K562 (cell line): ENCODE measurements around the gene ATL2. TPM values are rescaled to one million over a fixed set of nuclear protein-coding genes. Genes with fewer than 3 reads are reported as not detected.
A peak's percentile ranks its signal among the peaks of the same experiment; 100 is the strongest.

Experiments
- ARNT ChIP-seq, 2 experiments: fragments of 450-650 bp; IDR thresholded peaks; 2 replicates each; pipeline ENCODE4 v1.6.1; 2016; ENCODE audit warnings: mild to moderate bottlenecking in 1 of 2
- BRD4 ChIP-seq: fragments of 200-600 bp; sonication (generic); IDR thresholded peaks from 2 replicates; pipeline ENCODE4 v1.6.1; 2017; ENCODE audit warnings: inconsistent platforms
- CHD1 ChIP-seq: fragments of 200-600 bp; sonication (generic); IDR thresholded peaks from one replicate; pipeline ENCODE4 v1.6.1; 2012; ENCODE audit warnings: mild to moderate bottlenecking, moderate library complexity, low read length, inconsistent platforms
- DNMT1 ChIP-seq: fragments of 450-650 bp; IDR thresholded peaks from 2 replicates; pipeline ENCODE4 v1.6.1; 2016; ENCODE audit warnings: antibody characterized with exemption, mild to moderate bottlenecking
- ETS2 ChIP-seq: IDR thresholded peaks from 2 replicates; pipeline ENCODE4 v1.6.1; 2016; ENCODE audit warnings: borderline replicate concordance, missing genetic modification characterization, mild to moderate bottlenecking, moderate library complexity, missing compliant biosample characterization; ENCODE audit not compliant: poor library complexity, severe bottlenecking
- ETV1 ChIP-seq: fragments of 450-650 bp; conservative IDR thresholded peaks from 2 replicates; pipeline ENCODE4 v1.6.1; 2016; ENCODE audit warnings: missing genetic modification characterization, control low read depth, low read depth, missing compliant biosample characterization
- MCM3 ChIP-seq: fragments of 450-650 bp; IDR thresholded peaks from 2 replicates; pipeline ENCODE4 v1.6.1; 2016
- MCM7 ChIP-seq, 2 experiments: fragments of 450-650 bp; IDR thresholded peaks; 2 replicates each; pipeline ENCODE4 v1.6.1; 2016 to 2018
- NFE2L1 ChIP-seq: fragments of 450-650 bp; IDR thresholded peaks from 2 replicates; pipeline ENCODE4 v1.6.1; 2016; ENCODE audit warnings: missing genetic modification characterization, low read depth, mild to moderate bottlenecking, missing compliant biosample characterization, moderate library complexity, borderline replicate concordance
- NR3C1 ChIP-seq: sonication (generic); formaldehyde crosslinking; IDR thresholded peaks from 2 replicates; pipeline ENCODE4 v1.8.1; 2022; ENCODE audit warnings: missing genetic modification reagents
- NR4A1 ChIP-seq, 2 experiments: fragments of 250-450 bp in 1 of 2; fragments of 450-650 bp in 1 of 2; sonication (Bioruptor Pico) in 1 of 2; IDR thresholded peaks; 2 replicates each; pipeline versions ENCODE4 v1.4.0 to v1.6.1; 2016 to 2020; ENCODE audit warnings: mild to moderate bottlenecking in 2 of 2, missing compliant biosample characterization in 1 of 2, missing genetic modification characterization in 1 of 2, moderate library complexity in 1 of 2
- PHB ChIP-seq: fragments of 250-450 bp; sonication (Bioruptor Pico); IDR thresholded peaks from 2 replicates; pipeline ENCODE4 v1.5.0; 2021
- PHF21A ChIP-seq: fragments of 450-650 bp; IDR thresholded peaks from 2 replicates; pipeline ENCODE4 v1.6.1; 2017; ENCODE audit warnings: low read depth, borderline replicate concordance
- POLR2A ChIP-seq: fragments of 450-650 bp; conservative IDR thresholded peaks from 2 replicates; pipeline ENCODE4 v1.6.1; 2016
- PRMT5 ChIP-seq: sonication (generic); formaldehyde crosslinking; IDR thresholded peaks from 2 replicates; pipeline ENCODE4 v1.5.0; 2020; ENCODE audit warnings: missing genetic modification reagents
- SAFB2 ChIP-seq: fragments of 200-400 bp; formaldehyde crosslinking; IDR thresholded peaks from 2 replicates; pipeline ENCODE4 v1.6.1; 2018; ENCODE audit warnings: borderline replicate concordance, low read length, low read depth, moderate library complexity; ENCODE audit not compliant: severe bottlenecking
- SIN3A ChIP-seq, 2 experiments: fragments of 150-350 bp in 1 of 2; IDR thresholded peaks; 2 replicates each; pipeline ENCODE4 v1.6.1; 2011 to 2016; ENCODE audit warnings: borderline replicate concordance in 2 of 2, low read depth in 2 of 2, low read length in 2 of 2, mild to moderate bottlenecking in 2 of 2, moderate library complexity in 2 of 2; ENCODE audit not compliant: control insufficient read depth in 1 of 2
- SMARCE1 ChIP-seq: fragments of 450-650 bp; IDR thresholded peaks from 2 replicates; pipeline ENCODE4 v1.7.1; 2016; ENCODE audit warnings: mild to moderate bottlenecking
- SNRNP70 ChIP-seq: fragments of 200-400 bp; formaldehyde crosslinking; optimal IDR thresholded peaks from 2 replicates; pipeline ENCODE3; 2017; ENCODE audit warnings: low read depth, low read length
- SREBF2 ChIP-seq: sonication (generic); formaldehyde crosslinking; IDR thresholded peaks from 2 replicates; pipeline ENCODE4 v1.4.0; 2020; ENCODE audit warnings: mild to moderate bottlenecking, missing genetic modification reagents
- U2AF2 ChIP-seq: fragments of 200-400 bp; formaldehyde crosslinking; optimal IDR thresholded peaks from 2 replicates; pipeline ENCODE3; 2017; ENCODE audit warnings: low read depth, mild to moderate bottlenecking, low read length
- XRCC4 ChIP-seq: IDR thresholded peaks from one replicate; pipeline ENCODE4 v1.6.1; 2011; ENCODE audit not compliant: insufficient read depth, insufficient read length; ENCODE audit errors: extremely low read depth
- ZNF384 ChIP-seq: IDR thresholded peaks from 2 replicates; pipeline ENCODE4 v1.6.1; 2012; ENCODE audit warnings: low read depth, low read length, improper control_type of control experiment
- ZNF408 ChIP-seq: fragments of 250-450 bp; sonication (Bioruptor Pico); IDR thresholded peaks from 2 replicates; pipeline ENCODE4 v1.4.0; 2020; ENCODE audit warnings: low read depth, mild to moderate bottlenecking, moderate library complexity
- polyA plus RNA-seq, 8 experiments: library from polyadenylated mRNA; depleted of rRNA in 4 of 8; stranded (reverse) in 5 of 8; unstranded in 3 of 8; fragments of >200 nt; fragmentation: Nextera tagmentation in 2 of 8; fragmentation: Illumina TruSeq in 1 of 8; extraction: Ambion mirVana in 2 of 8; extraction: Trizol in 1 of 8; gene quantifications; 2 replicates each; pipeline versions ENCODE4 v1.2.1 to v1.2.3, GENCODE V29; 2011 to 2014; ENCODE audit warnings: inconsistent platforms in 1 of 8, missing spikeins in 1 of 8
- total RNA-seq, 7 experiments: library from RNA; depleted of rRNA in 6 of 7; stranded (reverse); fragments of >200 nt in 6 of 7; fragmentation: Illumina TruSeq in 2 of 7; extraction: Trizol in 2 of 7; gene quantifications; 2 replicates each; pipeline versions ENCODE4 v1.2.1 to v1.2.3, GENCODE V29; 2011 to 2021; ENCODE audit warnings: low replicate concordance in 1 of 7
- TF ChIP-seq, protein P1 (sequence below), 2 experiments: fragments of 450-650 bp; IDR thresholded peaks; 2 replicates each; pipeline ENCODE4 v1.6.1; 2018; ENCODE audit warnings: mild to moderate bottlenecking in 2 of 2, low read depth in 1 of 2; ENCODE audit not compliant: partially characterized antibody in 2 of 2
- TF ChIP-seq, protein P2 (sequence below): sonication (generic); formaldehyde crosslinking; IDR thresholded peaks from 2 replicates; pipeline ENCODE4 v1.8.0; 2023; ENCODE audit warnings: mild to moderate bottlenecking, missing genetic modification reagents

The ATL2 gene
- total and polyA plus RNA-seq, 9 of the 15 experiments (the other 6 are each of a cell fraction or from before 2014, with no cell fraction given) = 12.0 to 80.8 (median 70.2) TPM

DNA sequence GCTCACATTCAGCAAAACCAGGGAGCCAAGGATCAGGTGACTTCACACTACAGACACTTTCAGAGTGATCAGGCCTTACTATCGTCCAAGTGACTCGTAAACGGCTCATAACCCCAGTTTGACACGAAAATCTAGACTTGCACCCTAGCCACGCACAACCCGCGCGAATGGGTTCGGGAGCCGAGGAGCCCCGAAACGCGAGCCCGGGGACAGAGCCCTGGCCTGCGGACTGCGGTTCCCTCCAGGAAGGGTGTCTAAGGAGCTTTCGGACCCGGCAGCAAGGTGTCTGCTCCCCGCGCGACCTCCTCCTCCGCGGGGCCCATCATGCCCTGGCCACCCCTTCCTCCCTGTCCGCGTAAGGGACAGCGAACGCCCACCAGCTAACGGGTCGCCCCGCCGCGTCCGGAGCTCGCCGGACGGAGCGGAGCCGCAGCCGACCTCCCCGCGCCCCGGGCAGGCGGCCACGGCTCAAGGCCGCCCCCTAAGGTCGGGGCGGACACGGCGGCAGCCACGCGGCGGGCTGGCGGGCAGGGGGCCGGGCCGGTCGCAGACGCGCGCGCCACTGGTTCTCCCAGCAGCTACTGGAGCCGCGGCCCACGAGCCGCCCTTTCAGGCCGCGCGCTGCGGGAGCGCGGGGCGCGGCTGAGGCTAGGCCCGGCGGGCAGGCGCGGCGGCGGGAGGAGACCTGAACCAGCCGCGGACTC is 575 bp downstream of the ATL2 start (continued):
- TF ChIP-seq, protein P1, sequence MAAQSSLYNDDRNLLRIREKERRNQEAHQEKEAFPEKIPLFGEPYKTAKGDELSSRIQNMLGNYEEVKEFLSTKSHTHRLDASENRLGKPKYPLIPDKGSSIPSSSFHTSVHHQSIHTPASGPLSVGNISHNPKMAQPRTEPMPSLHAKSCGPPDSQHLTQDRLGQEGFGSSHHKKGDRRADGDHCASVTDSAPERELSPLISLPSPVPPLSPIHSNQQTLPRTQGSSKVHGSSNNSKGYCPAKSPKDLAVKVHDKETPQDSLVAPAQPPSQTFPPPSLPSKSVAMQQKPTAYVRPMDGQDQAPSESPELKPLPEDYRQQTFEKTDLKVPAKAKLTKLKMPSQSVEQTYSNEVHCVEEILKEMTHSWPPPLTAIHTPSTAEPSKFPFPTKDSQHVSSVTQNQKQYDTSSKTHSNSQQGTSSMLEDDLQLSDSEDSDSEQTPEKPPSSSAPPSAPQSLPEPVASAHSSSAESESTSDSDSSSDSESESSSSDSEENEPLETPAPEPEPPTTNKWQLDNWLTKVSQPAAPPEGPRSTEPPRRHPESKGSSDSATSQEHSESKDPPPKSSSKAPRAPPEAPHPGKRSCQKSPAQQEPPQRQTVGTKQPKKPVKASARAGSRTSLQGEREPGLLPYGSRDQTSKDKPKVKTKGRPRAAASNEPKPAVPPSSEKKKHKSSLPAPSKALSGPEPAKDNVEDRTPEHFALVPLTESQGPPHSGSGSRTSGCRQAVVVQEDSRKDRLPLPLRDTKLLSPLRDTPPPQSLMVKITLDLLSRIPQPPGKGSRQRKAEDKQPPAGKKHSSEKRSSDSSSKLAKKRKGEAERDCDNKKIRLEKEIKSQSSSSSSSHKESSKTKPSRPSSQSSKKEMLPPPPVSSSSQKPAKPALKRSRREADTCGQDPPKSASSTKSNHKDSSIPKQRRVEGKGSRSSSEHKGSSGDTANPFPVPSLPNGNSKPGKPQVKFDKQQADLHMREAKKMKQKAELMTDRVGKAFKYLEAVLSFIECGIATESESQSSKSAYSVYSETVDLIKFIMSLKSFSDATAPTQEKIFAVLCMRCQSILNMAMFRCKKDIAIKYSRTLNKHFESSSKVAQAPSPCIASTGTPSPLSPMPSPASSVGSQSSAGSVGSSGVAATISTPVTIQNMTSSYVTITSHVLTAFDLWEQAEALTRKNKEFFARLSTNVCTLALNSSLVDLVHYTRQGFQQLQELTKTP (IDR thresholded peaks at IDR 0.05; ENCODE audit: low read depth in 1 of 2, partially characterized antibody in 2 of 2) = no peak
- no peak for TF ChIP-seq ZNF408
- TF ChIP-seq NR4A1 (CRISPR knock-in tag; IDR thresholded peaks at IDR 0.05) = no peak
- no peak for TF ChIP-seq NR4A1 (tag; IDR thresholded peaks at IDR 0.05)
- no peak for TF ChIP-seq DNMT1
- peak; percentile 72 for TF ChIP-seq CHD1
- TF ChIP-seq NR3C1 (CRISPR knock-in tag) = no peak
- peak; percentile 32; the same call in 1 of the 2 replicates for TF ChIP-seq SMARCE1
- TF ChIP-seq, protein P2, sequence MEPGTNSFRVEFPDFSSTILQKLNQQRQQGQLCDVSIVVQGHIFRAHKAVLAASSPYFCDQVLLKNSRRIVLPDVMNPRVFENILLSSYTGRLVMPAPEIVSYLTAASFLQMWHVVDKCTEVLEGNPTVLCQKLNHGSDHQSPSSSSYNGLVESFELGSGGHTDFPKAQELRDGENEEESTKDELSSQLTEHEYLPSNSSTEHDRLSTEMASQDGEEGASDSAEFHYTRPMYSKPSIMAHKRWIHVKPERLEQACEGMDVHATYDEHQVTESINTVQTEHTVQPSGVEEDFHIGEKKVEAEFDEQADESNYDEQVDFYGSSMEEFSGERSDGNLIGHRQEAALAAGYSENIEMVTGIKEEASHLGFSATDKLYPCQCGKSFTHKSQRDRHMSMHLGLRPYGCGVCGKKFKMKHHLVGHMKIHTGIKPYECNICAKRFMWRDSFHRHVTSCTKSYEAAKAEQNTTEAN (CRISPR knock-in tag) = no peak
- TF ChIP-seq SNRNP70 = no peak
- no peak; the same call in 1 of the 2 replicates for TF ChIP-seq POLR2A
- no peak for TF ChIP-seq MCM3
- TF ChIP-seq ZNF384 = no peak
- no peak for TF ChIP-seq ETS2 (tag)
- no peak for TF ChIP-seq U2AF2
- no peak for TF ChIP-seq MCM7 (IDR thresholded peaks at IDR 0.05)
- no peak for TF ChIP-seq ETV1 (tag)
- no peak for TF ChIP-seq NFE2L1 (tag)
- TF ChIP-seq BRD4 = no peak
- TF ChIP-seq XRCC4 = no peak
- no peak for TF ChIP-seq SAFB2
- no peak for TF ChIP-seq PRMT5 (CRISPR knock-in tag)
- no peak for TF ChIP-seq ARNT (IDR thresholded peaks at IDR 0.05)
- peak; percentile 22 to 80; a peak in 2 of 4 replicates for TF ChIP-seq SIN3A (IDR thresholded peaks at IDR 0.05; ENCODE audit: borderline replicate concordance in 2 of 2, control insufficient read depth in 1 of 2, low read depth in 2 of 2, low read length in 2 of 2)
- no peak for TF ChIP-seq SREBF2 (CRISPR knock-in tag)
- peak; percentile 58; the same call in 1 of the 2 replicates for TF ChIP-seq PHB
- TF ChIP-seq PHF21A = no peak
